H1 (cell line): Measurements from ENCODE around the gene SUGT1. TPM values are rescaled to one million over a fixed set of nuclear protein-coding genes. Genes with fewer than 3 reads are reported as not detected.

Experiments used
- CTCF ChIA-PET: fragments of 300-600 bp; sonication (Branson Sonifier 250); formaldehyde crosslinking; loops from one replicate; lab custom pipeline; 2021; ENCODE audit not compliant: partially characterized antibody; lab: Charles Lee
- POLR2A ChIA-PET: fragments of 300-600 bp; sonication (Branson Sonifier 250); formaldehyde crosslinking; loops from one replicate; lab custom pipeline; 2021; ENCODE audit warnings: inconsistent platforms; ENCODE audit not compliant: partially characterized antibody; lab: Charles Lee
- DNase-seq, 2 experiments: peaks; one replicate each; pipeline versions ENCODE4 v3.0.0 to v3.0.0-alpha.2; 2010 to 2022; ENCODE audit warnings: low spot score in 2 of 2, low read depth in 1 of 2, mixed read lengths in 1 of 2
- FAIRE-seq: peaks from 2 replicates; lab custom pipeline; 2011; peaks lifted over from hg19 to GRCh38; lab: Jason Lieb, UNC
- H2AFZ ChIP-seq: 2 replicates; pipeline ENCODE4 v1.8.1; 2012; ENCODE audit warnings: low read length, inconsistent platforms
- H2AK5ac ChIP-seq: 2 replicates; pipeline ENCODE4 v1.6.1; 2013; ENCODE audit warnings: low read depth, low read length
- H2BK120ac ChIP-seq: replicated peaks from 2 replicates; pipeline ENCODE3; 2013; ENCODE audit warnings: low read depth, low read length, inconsistent platforms
- H2BK12ac ChIP-seq: 2 replicates; pipeline ENCODE4 v1.6.1; 2013; ENCODE audit warnings: low read depth, low read length
- H2BK15ac ChIP-seq: 2 replicates; pipeline ENCODE4 v1.6.1; 2013; ENCODE audit warnings: low read length
- H2BK20ac ChIP-seq: 2 replicates; pipeline ENCODE4 v1.6.1; 2013; ENCODE audit warnings: low read length
- H2BK5ac ChIP-seq: 2 replicates; pipeline ENCODE4 v1.6.1; 2013; ENCODE audit warnings: low read depth, low read length
- H3K14ac ChIP-seq: 2 replicates; pipeline ENCODE4 v1.6.1; 2013; ENCODE audit warnings: inconsistent platforms; ENCODE audit not compliant: insufficient read length
- H3K18ac ChIP-seq: 2 replicates; pipeline ENCODE4 v1.6.1; 2013; ENCODE audit warnings: low read length; ENCODE audit errors: extremely low read depth
- H3K23ac ChIP-seq: 2 replicates; pipeline ENCODE4 v1.6.1; 2013; ENCODE audit warnings: inconsistent platforms; ENCODE audit not compliant: insufficient read length
- H3K23me2 ChIP-seq: 2 replicates; pipeline ENCODE4 v1.6.1; 2013; ENCODE audit warnings: low read depth, low read length
- H3K27ac ChIP-seq: 2 replicates; pipeline ENCODE4 v1.6.1; 2011; ENCODE audit warnings: low read depth, low read length, inconsistent platforms
- H3K27me3 ChIP-seq, 4 experiments: replicated peaks in 1 of 4; 1 replicate in 1 of 4; 2 replicates in 3 of 4; pipeline versions ENCODE4 v1.6.1 to v1.8.1; 2011 to 2013; ENCODE audit warnings: low read length in 3 of 4, mild to moderate bottlenecking in 3 of 4, inconsistent platforms in 2 of 4, mixed read lengths in 2 of 4, moderate library complexity in 1 of 4; ENCODE audit not compliant: control insufficient read depth in 3 of 4, insufficient read depth in 3 of 4; ENCODE audit errors: extremely low read depth in 1 of 4
- H3K36me3 ChIP-seq, 4 experiments: 2 replicates each; pipeline versions ENCODE4 v1.6.1 to v1.8.1; 2011 to 2013; ENCODE audit warnings: mild to moderate bottlenecking in 4 of 4, low read length in 3 of 4, moderate library complexity in 2 of 4, control low read depth in 1 of 4, inconsistent platforms in 1 of 4; ENCODE audit not compliant: insufficient read depth in 4 of 4, control insufficient read depth in 2 of 4
- H3K4ac ChIP-seq: replicated peaks from 2 replicates; pipeline ENCODE3; 2013; ENCODE audit warnings: low read length, low read depth, mixed read lengths, inconsistent platforms; ENCODE audit not compliant: insufficient read length
- H3K4me1 ChIP-seq, 4 experiments: replicated peaks in 1 of 4; 1 replicate in 1 of 4; 2 replicates in 3 of 4; pipeline versions ENCODE4 v1.6.1 to v1.8.1; 2011 to 2013; ENCODE audit warnings: low read length in 3 of 4, inconsistent platforms in 2 of 4, mixed read lengths in 1 of 4; ENCODE audit not compliant: insufficient read depth in 4 of 4, control insufficient read depth in 3 of 4
- H3K4me2 ChIP-seq, 2 experiments: 2 replicates each; pipeline versions ENCODE4 v1.6.1 to v1.8.1; 2011 to 2013; ENCODE audit warnings: low read depth in 2 of 2, low read length in 2 of 2, control low read depth in 1 of 2, inconsistent platforms in 1 of 2, mild to moderate bottlenecking in 1 of 2; ENCODE audit not compliant: insufficient read depth in 1 of 2
- H3K4me3 ChIP-seq, 4 experiments: fragments of 200-600, 300-600 bp in 1 of 4; sonication (generic), shearing (Covaris generic), sonication (Bioruptor Twin) in 1 of 4; 2 replicates each; pipeline versions ENCODE4 v1.5.1 to v1.8.1; 2011 to 2016; ENCODE audit warnings: low read length in 4 of 4, low read depth in 3 of 4, control low read depth in 2 of 4, inconsistent platforms in 2 of 4, mild to moderate bottlenecking in 2 of 4, mixed read lengths in 1 of 4, moderate library complexity in 1 of 4; ENCODE audit not compliant: insufficient read depth in 2 of 4; ENCODE audit errors: extremely low read depth in 1 of 4
- H3K56ac ChIP-seq: replicated peaks from 2 replicates; pipeline ENCODE3; 2013; ENCODE audit warnings: low read depth, mild to moderate bottlenecking, mixed read lengths, low read length, inconsistent platforms; ENCODE audit not compliant: insufficient read length
- H3K79me1 ChIP-seq: 2 replicates; pipeline ENCODE4 v1.6.1; 2013; ENCODE audit warnings: low read depth, low read length, control low read depth
- H3K79me2 ChIP-seq, 2 experiments: 2 replicates each; pipeline versions ENCODE4 v1.6.1 to v1.8.1; 2012 to 2013; ENCODE audit warnings: low read length in 2 of 2, mild to moderate bottlenecking in 2 of 2, inconsistent platforms in 1 of 2; ENCODE audit not compliant: insufficient read depth in 2 of 2, control insufficient read depth in 1 of 2
- H3K9ac ChIP-seq, 4 experiments: replicated peaks in 1 of 4; 1 replicate in 1 of 4; 2 replicates in 3 of 4; pipeline versions ENCODE4 v1.6.1 to v1.8.1; 2011 to 2013; ENCODE audit warnings: low read depth in 3 of 4, low read length in 3 of 4, control low read depth in 2 of 4, mild to moderate bottlenecking in 2 of 4, moderate library complexity in 2 of 4, inconsistent platforms in 1 of 4; ENCODE audit errors: extremely low read depth in 1 of 4
- H3K9me3 ChIP-seq, 2 experiments: 2 replicates each; pipeline versions ENCODE4 v1.6.1 to v1.8.1; 2012 to 2013; ENCODE audit warnings: mild to moderate bottlenecking in 2 of 2, moderate library complexity in 2 of 2, control low read depth in 1 of 2, inconsistent platforms in 1 of 2, low read depth in 1 of 2, low read length in 1 of 2, mixed read lengths in 1 of 2; ENCODE audit not compliant: insufficient read depth in 2 of 2
- H4K20me1 ChIP-seq, 2 experiments: replicated peaks in 1 of 2; 2 replicates each; pipeline versions ENCODE3 to v1.8.1; 2011 to 2013; ENCODE audit warnings: inconsistent platforms in 2 of 2, low read length in 2 of 2, mild to moderate bottlenecking in 1 of 2; ENCODE audit not compliant: insufficient read depth in 2 of 2, control insufficient read depth in 1 of 2
- H4K5ac ChIP-seq: 2 replicates; pipeline ENCODE4 v1.6.1; 2013; ENCODE audit warnings: low read length, low read depth, mixed read lengths, inconsistent platforms; ENCODE audit not compliant: insufficient read length
- H4K8ac ChIP-seq: 2 replicates; pipeline ENCODE4 v1.8.0; 2013; ENCODE audit warnings: mild to moderate bottlenecking, moderate library complexity, low read length, inconsistent platforms; ENCODE audit not compliant: insufficient read depth; ENCODE audit errors: extremely low read depth
- H4K91ac ChIP-seq: replicated peaks from 2 replicates; pipeline ENCODE3; 2013; ENCODE audit warnings: low read length, mixed read lengths, inconsistent platforms; ENCODE audit not compliant: insufficient read length
- BCL11A ChIP-seq, 2 experiments: IDR thresholded peaks; one replicate each; pipeline ENCODE4 v1.6.1; 2011; ENCODE audit warnings: low read depth in 2 of 2, low read length in 2 of 2, mild to moderate bottlenecking in 2 of 2
- BRCA1 ChIP-seq: IDR thresholded peaks from 2 replicates; pipeline ENCODE4 v1.6.1; 2012; ENCODE audit warnings: low read depth, low read length, improper control_type of control experiment
- GABPA ChIP-seq: IDR thresholded peaks from 2 replicates; pipeline ENCODE4 v1.6.1; 2011; ENCODE audit warnings: mild to moderate bottlenecking, low read length, moderate library complexity, borderline replicate concordance; ENCODE audit not compliant: insufficient read depth
- KDM4A ChIP-seq: IDR thresholded peaks from one replicate; pipeline ENCODE4 v1.7.1; 2012; ENCODE audit warnings: low read depth, mild to moderate bottlenecking, moderate library complexity, low read length, inconsistent platforms; ENCODE audit not compliant: severe bottlenecking
- PHF8 ChIP-seq: fragments of 200-600 bp; sonication (generic); conservative IDR thresholded peaks from 2 replicates; pipeline ENCODE4 v1.7.1; 2012; ENCODE audit warnings: low read depth, mild to moderate bottlenecking, inconsistent platforms, low read length, moderate library complexity
- RAD21 ChIP-seq, 2 experiments: IDR thresholded peaks in 1 of 2; conservative IDR thresholded peaks in 1 of 2; 2 replicates each; pipeline ENCODE4 v1.6.1; 2011; ENCODE audit warnings: low read depth in 2 of 2, low read length in 2 of 2, improper control_type of control experiment in 1 of 2, inconsistent platforms in 1 of 2, mild to moderate bottlenecking in 1 of 2, moderate library complexity in 1 of 2
- ZNF274 ChIP-seq: IDR thresholded peaks from 2 replicates; pipeline ENCODE4 v1.7.0; 2012; ENCODE audit warnings: low read length, borderline replicate concordance; ENCODE audit errors: extremely low read depth
- polyA plus RNA-seq, 7 experiments: library from polyadenylated mRNA; depleted of rRNA in 3 of 7; stranded (reverse) in 5 of 7; unstranded in 2 of 7; fragments of >200 nt in 5 of 7; fragments of 200-250 nt in 2 of 7; gene quantifications; 1 replicate in 5 of 7; 2 replicates in 1 of 7; 4 replicates in 1 of 7; pipeline versions ENCODE4 v1.2.1 to v1.2.3, GENCODE V29; 2011 to 2013; ENCODE audit warnings: missing spikeins in 2 of 7, mixed read lengths in 2 of 7
- total RNA-seq: library from RNA; stranded (reverse); fragmentation: NEBNext Ultra II Directional; extraction: Animal tissue kit (Norgen Biotek cat#: 25700); gene quantifications from 2 replicates; pipeline ENCODE4 v1.2.1, GENCODE V29; 2021

SUGT1 gene
- total and polyA plus RNA-seq, 2 of the 8 experiments (the other 6 are each of a cell fraction or from before 2014, with no cell fraction given) = 21.0 to 99.4 TPM

DNA sequence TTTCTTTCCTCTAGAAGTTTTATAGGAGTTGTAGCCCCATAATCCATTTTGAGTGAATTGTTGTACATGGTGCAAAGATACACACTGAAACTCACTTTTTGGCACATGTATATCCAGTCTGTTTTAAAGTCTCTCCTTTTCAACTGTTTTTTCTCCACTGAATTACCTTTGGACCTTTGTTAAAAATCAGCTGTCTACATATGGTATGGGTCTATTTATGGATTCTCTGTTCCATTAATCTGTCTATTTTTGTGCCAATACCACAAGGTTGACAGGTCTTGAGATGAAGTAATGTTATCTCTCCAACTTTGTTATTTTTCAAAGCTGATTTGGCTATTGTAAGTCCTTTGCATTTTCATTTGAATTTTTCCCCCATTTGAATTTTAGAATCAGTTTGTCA is 5.7 kb upstream of the SUGT1 start:
- Histone ChIP-seq H2AFZ (no peak overlapping the region), H3K27me3 (no peaks in the 10 kb centered on the region), H3K79me1 (peaks cover 4% of the 10 kb centered on the region), H3K4me1 (peaks cover 0 to 5% (median 0%) of the 10 kb centered on the region in 4 experiments; a peak in 2 of 7 replicates), H2BK120ac (no peak overlapping the region), H3K9ac (no peak overlapping the region), H4K20me1 (no peaks in the 10 kb centered on the region), H3K79me2 (peaks cover 7 to 24% of the 10 kb centered on the region in 2 experiments), H3K14ac (no peak overlapping the region), H2BK5ac (no peak overlapping the region), H2AK5ac (no peak overlapping the region), H4K91ac (no peak overlapping the region), H3K23me2 (peaks cover 3% of the 10 kb centered on the region; the same call in 1 of the 2 replicates), H2BK20ac (no peak overlapping the region), H3K23ac (no peak overlapping the region), H3K56ac (no peak overlapping the region), H3K4ac (no peak overlapping the region), H3K36me3 (peaks cover 0 to 19% (median 6%) of the 10 kb centered on the region in 4 experiments; a peak in 5 of 8 replicates), H3K18ac (no peak overlapping the region), H4K5ac (no peak overlapping the region), H3K27ac (no peak overlapping the region), H2BK15ac (no peak overlapping the region), H2BK12ac (no peak overlapping the region), H3K4me2 (no peak overlapping the region), H3K4me3 (no peak overlapping the region), H3K9me3 (no peaks in the 10 kb centered on the region), H4K8ac (no peak overlapping the region)
- ChIA-PET CTCF (interaction anchor here (0.6 to 1.6 kb wide), 5 partner anchors 18 to 198 kb away, joined by 3 to 4 read pairs (median 4); no protein-coding TSS in a partner anchor), POLR2A (no interaction called here)
- TF ChIP-seq GABPA (no peak), KDM4A (no peak), PHF8 (no peak), BCL11A (IDR thresholded peaks at IDR 0.05; ENCODE audit: low read depth in 2 of 2, low read length in 2 of 2) (no peak), RAD21 (IDR thresholded peaks at IDR 0.05 in 1 of 2, conservative IDR thresholded peaks at IDR 0.05 in 1 of 2; ENCODE audit: low read depth in 2 of 2, low read length in 2 of 2) (no peak), ZNF274 (no peak), BRCA1 (no peak)
- FAIRE-seq = no peak
- no peak for DNase-seq
